ACC112 (cell line): Measurements from ENCODE around the gene PDE1A.
"Not testable (repeated sequence)": the region's sequence is repeated elsewhere in the genome, so short reads cannot be mapped to it uniquely, and the experiment has no call there.

ENCODE experiments used
- H2AFZ ChIP-seq: fragments of 200-600 bp; sonication (generic); one replicate; pipeline ENCODE4 v1.6.0; 2017; ENCODE audit warnings: antibody characterized with exemption, low read length; ENCODE audit not compliant: unreplicated experiment
- H3K27ac ChIP-seq: fragments of 200-600 bp; sonication (generic); 2 replicates; pipeline ENCODE4 v1.5.1; 2014; ENCODE audit warnings: low read depth, mild to moderate bottlenecking, antibody characterized with exemption, low read length, moderate library complexity
- H3K27me3 ChIP-seq: fragments of 200-600 bp; sonication (generic); 2 replicates; pipeline ENCODE4 v1.6.1; 2014; ENCODE audit warnings: mild to moderate bottlenecking, antibody characterized with exemption, low read length, moderate library complexity, mixed read lengths; ENCODE audit not compliant: insufficient read depth
- H3K36me3 ChIP-seq: fragments of 200-600 bp; sonication (generic); 2 replicates; pipeline ENCODE4 v1.6.1; 2016; ENCODE audit warnings: mild to moderate bottlenecking, antibody characterized with exemption, low read length, moderate library complexity, mixed read lengths; ENCODE audit not compliant: insufficient read depth
- H3K4me1 ChIP-seq: fragments of 200-600 bp; sonication (generic); one replicate; pipeline ENCODE4 v1.6.1; 2016; ENCODE audit warnings: low read length, mixed read lengths; ENCODE audit not compliant: insufficient read depth, unreplicated experiment, control insufficient read depth
- H3K4me3 ChIP-seq: fragments of 200-600 bp; sonication (generic); 2 replicates; pipeline ENCODE4 v1.5.1; 2014; ENCODE audit warnings: mild to moderate bottlenecking, low read depth, low read length
- H3K79me2 ChIP-seq: fragments of 200-600 bp; sonication (generic); one replicate; pipeline ENCODE4 v1.6.0; 2016; ENCODE audit warnings: low read length; ENCODE audit not compliant: control insufficient read depth, unreplicated experiment, insufficient read depth

The PDE1A gene

DNA sequence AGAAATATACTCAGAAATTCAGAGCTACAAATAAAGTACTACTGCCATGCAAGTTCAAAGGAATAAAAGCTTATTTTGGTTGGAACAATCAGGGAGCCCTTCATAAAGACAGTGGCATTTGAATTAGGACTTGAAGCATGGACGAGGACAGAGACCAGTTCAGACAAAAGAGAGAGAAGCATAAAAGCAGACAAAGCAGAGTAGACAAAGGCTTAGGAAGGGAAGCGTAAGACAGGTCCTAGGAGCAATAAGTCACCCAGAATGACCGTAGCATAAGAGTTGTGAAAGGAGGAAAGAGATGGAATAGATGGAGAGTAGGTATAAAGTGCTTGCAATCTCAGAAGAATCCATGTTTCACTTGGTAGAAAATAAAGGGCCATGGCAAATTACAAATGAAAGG is 14.0 kb downstream of the PDE1A start:
- Histone ChIP-seq H3K79me2 (no peaks in the 10 kb centered on the region), H3K27me3 (no peaks in the 10 kb centered on the region), H3K27ac (no peak overlapping the region), H3K4me1 (no peaks in the 10 kb centered on the region), H3K4me3 (no peak overlapping the region), H3K36me3 (no peaks in the 10 kb centered on the region), H2AFZ (no peak overlapping the region)

DNA sequence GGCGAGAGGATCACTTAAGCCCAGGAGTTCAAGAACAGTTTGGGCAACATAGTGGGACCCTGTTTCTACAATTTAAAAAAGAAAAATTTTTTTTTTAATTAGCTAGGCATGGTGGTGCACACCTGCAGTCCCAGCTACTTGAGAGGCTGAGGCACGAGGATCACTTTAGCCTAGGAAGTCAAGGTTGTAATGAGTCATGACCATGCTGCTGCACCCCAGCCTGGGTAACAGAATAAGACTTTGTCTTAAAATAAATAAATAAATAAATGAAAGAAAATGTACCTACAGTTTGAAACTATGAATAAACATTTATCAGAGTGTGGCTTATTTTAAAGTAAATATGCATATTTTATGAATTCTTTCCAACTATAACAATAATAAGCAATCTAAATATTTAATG is 16.7 kb downstream of the PDE1A start:
- Histone ChIP-seq H3K4me1 (peaks cover 5% of the 10 kb centered on the region), H2AFZ (no peak overlapping the region), H3K79me2 (no peaks in the 10 kb centered on the region), H3K4me3 (no peak overlapping the region), H3K27ac (no peak overlapping the region), H3K36me3 (no peaks in the 10 kb centered on the region), H3K27me3 (no peaks in the 10 kb centered on the region)

DNA sequence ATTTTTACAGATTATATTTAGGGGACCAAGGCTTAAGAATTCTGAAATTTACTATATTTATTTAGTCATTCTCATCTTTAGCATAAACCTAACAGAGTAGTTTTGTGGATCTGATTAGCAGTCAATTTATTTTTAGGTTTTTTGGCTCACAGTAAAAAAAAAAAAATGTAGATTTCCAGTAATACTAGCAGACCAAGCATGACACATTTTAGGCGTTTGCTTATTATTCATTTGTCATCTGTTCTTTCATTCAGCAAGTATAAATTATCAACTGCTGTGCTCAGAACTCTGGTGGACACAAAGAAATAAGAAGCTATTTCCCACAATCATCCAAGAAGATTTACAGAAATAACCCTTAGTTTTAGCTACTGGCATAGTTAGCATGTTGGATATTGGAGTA is 20.6 kb downstream of the PDE1A start:
- no peaks in the 10 kb centered on the region for H3K27me3 ChIP-seq
- peaks cover 18% of the 10 kb centered on the region for H3K4me1 ChIP-seq
- no peak overlapping the region for H3K4me3 ChIP-seq
- H2AFZ ChIP-seq: peak overlapping the region; percentile 62
- no peaks in the 10 kb centered on the region for H3K79me2 ChIP-seq
- H3K36me3 ChIP-seq: no peaks in the 10 kb centered on the region
- no peak overlapping the region for H3K27ac ChIP-seq

- Histone ChIP-seq H3K4me3 (peak overlapping the region; percentile 28; the same call in 1 of the 2 replicates), H3K79me2 (no peaks in the 10 kb centered on the region), H3K36me3 (no peaks in the 10 kb centered on the region), H3K27ac (peak overlapping the region; percentile 59; the same call in 1 of the 2 replicates), H3K27me3 (no peaks in the 10 kb centered on the region), H2AFZ (peak overlapping the region; percentile 42), H3K4me1 (peaks cover 18% of the 10 kb centered on the region)
Observed at GRCh38 chr2:182404975-182405561, 21.8 kb downstream of the PDE1A start.

DNA sequence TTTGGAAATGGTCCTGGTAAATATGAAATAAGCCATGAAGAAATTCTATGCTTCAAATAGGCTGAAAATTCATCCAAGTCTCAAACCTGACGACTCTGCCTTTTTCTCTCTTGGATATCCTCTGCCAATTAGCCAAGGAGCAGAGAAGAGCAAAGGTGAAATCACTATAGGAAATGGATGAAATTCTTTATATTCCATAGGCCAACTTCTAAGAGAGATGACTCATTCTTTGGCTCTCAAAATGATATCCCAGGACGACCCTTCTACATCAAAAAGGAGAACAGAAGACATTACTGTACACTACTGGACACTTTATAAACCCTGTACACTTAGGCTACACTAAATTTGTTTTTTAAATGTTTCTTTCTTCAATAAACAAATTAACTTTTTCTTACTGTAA is 22.7 kb downstream of the PDE1A start:
- peak overlapping the region; percentile 42; the same call in 1 of the 2 replicates for H3K4me3 ChIP-seq
- peak overlapping the region; percentile 39 for H2AFZ ChIP-seq
- H3K79me2 ChIP-seq: no peaks in the 10 kb centered on the region
- peak overlapping the region; percentile 59 for H3K27ac ChIP-seq
- H3K36me3 ChIP-seq: no peaks in the 10 kb centered on the region
- H3K27me3 ChIP-seq: no peaks in the 10 kb centered on the region
- peaks cover 18% of the 10 kb centered on the region for H3K4me1 ChIP-seq

GRCh38 chr2:182393270-182393760 is 33.5 kb downstream of the PDE1A start:
- H3K4me3 ChIP-seq: no peak overlapping the region
- no peak overlapping the region for H3K27ac ChIP-seq
- H3K27me3 ChIP-seq: no peaks in the 10 kb centered on the region
- no peaks in the 10 kb centered on the region for H3K79me2 ChIP-seq
- H2AFZ ChIP-seq: no peak overlapping the region
- H3K36me3 ChIP-seq: no peaks in the 10 kb centered on the region
- H3K4me1 ChIP-seq: no peaks in the 10 kb centered on the region

- Histone ChIP-seq H2AFZ (no peak overlapping the region), H3K79me2 (no peaks in the 10 kb centered on the region), H3K36me3 (no peaks in the 10 kb centered on the region), H3K27ac (no peak overlapping the region), H3K4me1 (no peaks in the 10 kb centered on the region), H3K27me3 (no peaks in the 10 kb centered on the region), H3K4me3 (no peak overlapping the region)
Observed at GRCh38 chr2:182391443-182391842, 35.4 kb downstream of the PDE1A start.

GRCh38 chr2:182386267-182386880 is 40.5 kb downstream of the PDE1A start:
- not testable (repeated sequence) for H2AFZ ChIP-seq, H3K36me3 ChIP-seq, H3K4me3 ChIP-seq, H3K4me1 ChIP-seq, H3K79me2 ChIP-seq, H3K27ac ChIP-seq, H3K27me3 ChIP-seq

DNA sequence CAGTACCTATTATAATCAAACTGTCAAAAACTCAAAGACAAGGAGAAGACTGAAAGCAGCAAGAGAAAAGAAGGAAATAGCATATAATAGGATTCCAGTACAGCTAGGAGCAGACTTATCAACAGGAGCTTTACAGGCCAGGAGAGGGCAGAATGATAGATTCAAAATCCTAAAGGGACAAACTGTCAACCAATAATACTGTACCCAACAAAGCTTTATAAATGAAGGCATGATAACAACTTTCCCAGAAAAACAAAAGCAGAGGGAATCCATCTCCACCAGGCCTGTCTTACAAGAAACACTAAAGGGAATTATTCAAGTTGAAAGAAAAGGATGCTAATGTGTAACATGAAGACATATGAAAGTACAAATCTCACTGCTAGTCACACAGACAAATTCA is 42.0 kb downstream of the PDE1A start:
- H3K36me3 ChIP-seq: no peaks in the 10 kb centered on the region; the same call in 1 of the 2 replicates
- H3K79me2 ChIP-seq: no peaks in the 10 kb centered on the region
- no peak overlapping the region for H3K27ac ChIP-seq
- no peaks in the 10 kb centered on the region for H3K27me3 ChIP-seq
- no peak overlapping the region for H3K4me3 ChIP-seq
- no peaks in the 10 kb centered on the region for H3K4me1 ChIP-seq
- no peak overlapping the region for H2AFZ ChIP-seq

GRCh38 chr2:182381225-182381624 is 45.6 kb downstream of the PDE1A start:
- no peak overlapping the region for H3K27ac ChIP-seq
- H3K4me1 ChIP-seq: peaks cover 12% of the 10 kb centered on the region
- H3K4me3 ChIP-seq: no peak overlapping the region
- no peaks in the 10 kb centered on the region for H3K79me2 ChIP-seq
- no peak overlapping the region for H2AFZ ChIP-seq
- no peaks in the 10 kb centered on the region; the same call in 1 of the 2 replicates for H3K36me3 ChIP-seq
- no peaks in the 10 kb centered on the region for H3K27me3 ChIP-seq

DNA sequence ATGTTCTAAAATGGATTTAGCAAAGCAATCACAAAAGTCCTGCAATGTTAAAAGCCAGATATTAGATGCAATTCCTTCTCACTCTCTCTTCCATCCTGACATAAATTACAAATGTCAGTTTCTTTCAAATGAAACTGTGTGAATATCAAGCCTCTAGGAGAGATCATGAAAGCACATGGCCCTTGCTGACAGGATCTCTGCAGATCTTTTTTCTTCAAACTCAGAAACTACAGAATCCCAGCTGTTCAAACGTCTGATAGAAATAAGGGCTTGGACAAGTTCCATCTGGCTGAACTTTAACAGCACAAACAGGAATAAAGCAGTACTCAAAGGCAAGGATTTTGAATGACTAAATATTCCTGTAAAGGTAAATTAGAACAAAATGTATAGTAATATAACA is 47.6 kb downstream of the PDE1A start:
- Histone ChIP-seq H3K27me3 (no peaks in the 10 kb centered on the region), H3K4me3 (no peak overlapping the region), H3K27ac (no peak overlapping the region), H3K79me2 (no peaks in the 10 kb centered on the region), H3K36me3 (no peaks in the 10 kb centered on the region; the same call in 1 of the 2 replicates), H2AFZ (peak overlapping the region; percentile 65), H3K4me1 (peaks cover 12% of the 10 kb centered on the region)
